Measurements from ENCODE around the gene SUCLG2. TPM values are rescaled to one million over a fixed set of nuclear protein-coding genes. Genes with fewer than 3 reads are reported as not detected.

SUCLG2 gene
- total RNA-seq, 1 experiment from 2014 or later = 38.5 TPM

DNA sequence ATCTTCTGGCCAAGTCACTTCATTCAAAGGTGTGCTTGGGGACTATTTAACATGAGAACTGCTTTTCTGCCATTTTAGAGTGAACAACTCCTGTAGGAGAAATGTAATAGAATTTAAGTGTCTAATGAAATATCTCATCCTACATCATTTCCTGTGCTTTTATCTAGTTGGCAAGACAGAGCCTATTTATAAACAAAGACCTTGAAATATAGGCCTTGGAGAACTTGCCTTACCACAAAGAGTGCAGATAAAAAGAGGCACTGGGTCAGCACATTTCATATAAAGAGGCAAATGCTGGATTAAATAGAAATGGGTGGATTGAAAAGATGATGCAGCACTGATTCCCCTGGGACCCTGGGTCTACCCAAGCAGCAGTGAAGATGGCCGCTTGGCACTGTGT, 278.0 kb downstream of the SUCLG2 start:
- no peak for DNase-seq
- no CpG with 5 or more reads among the region's 1 CpG for WGBS (ENCODE audit: extremely low coverage, insufficient read length, low lambda C conversion rate)
- no peak overlapping the region for H3K14ac ChIP-seq (ENCODE audit: insufficient read depth, low read length)
- H3T11ph ChIP-seq (ENCODE audit: low read length) = no peak overlapping the region
- H4K20me1 ChIP-seq (ENCODE audit: control insufficient read depth, insufficient read depth, insufficient read length) = no peaks in the 10 kb centered on the region
- no peaks in the 10 kb centered on the region for H3K27me3 ChIP-seq (ENCODE audit: insufficient read depth, low read length)
- H3K9ac ChIP-seq (ENCODE audit: extremely low read depth, insufficient read length, low read length) = no peak overlapping the region
- H3K79me2 ChIP-seq (ENCODE audit: insufficient read depth, low read length) = no peaks in the 10 kb centered on the region
- no peaks in the 10 kb centered on the region for H3K23me2 ChIP-seq (ENCODE audit: insufficient read length, low read depth, low read length, poor library complexity, severe bottlenecking)
- no peak overlapping the region for H3K18ac ChIP-seq (ENCODE audit: insufficient read length, low read depth, low read length)
- H3K4me1 ChIP-seq (ENCODE audit: insufficient read depth, low read length) = no peaks in the 10 kb centered on the region
- H3K4ac ChIP-seq (ENCODE audit: low read depth, low read length) = no peak overlapping the region
- H2AFZ ChIP-seq (ENCODE audit: low read length) = no peak overlapping the region
- no peak overlapping the region for H4K91ac ChIP-seq (ENCODE audit: insufficient read length, low read depth, low read length)
- no peak overlapping the region for H3K27ac ChIP-seq (ENCODE audit: insufficient read length, low read depth, low read length)
- no peaks in the 10 kb centered on the region for H3K9me3 ChIP-seq (ENCODE audit: control insufficient read depth, low read depth, low read length)
- H3K36me3 Mint-ChIP-seq (ENCODE audit: insufficient read depth in 1 of 3, low read depth in 3 of 3) = peaks cover 2 to 6% (median 2%) of the 10 kb centered on the region in 3 experiments; a peak in 3 of 7 replicates
- no peak overlapping the region for H2BK20ac ChIP-seq (ENCODE audit: low read depth, low read length, poor library complexity, severe bottlenecking)
- no peaks in the 10 kb centered on the region for H3K27me3 Mint-ChIP-seq (ENCODE audit: low read depth)
- H3K9me3 Mint-ChIP-seq = no peaks in the 10 kb centered on the region
- H2BK12ac ChIP-seq (ENCODE audit: insufficient read length, low read depth, low read length) = no peak overlapping the region
- no peak overlapping the region for H3K4me3 Mint-ChIP-seq
- H3K56ac ChIP-seq (ENCODE audit: insufficient read length, low read depth, low read length) = no peak overlapping the region
- H3K27ac Mint-ChIP-seq = no peak overlapping the region
- H4K8ac ChIP-seq (replicated peaks; ENCODE audit: insufficient read length, low read depth, low read length) = no peak overlapping the region
- no peak overlapping the region for H3K23ac ChIP-seq (ENCODE audit: insufficient read length, low read depth, low read length)
- no peak overlapping the region for H4K5ac ChIP-seq (ENCODE audit: insufficient read length, low read depth, low read length)
- H2BK15ac ChIP-seq (ENCODE audit: low read depth, low read length) = no peak overlapping the region
- H3K4me2 ChIP-seq (ENCODE audit: insufficient read depth, insufficient read length, low read length) = no peak overlapping the region
- H2BK120ac ChIP-seq (ENCODE audit: low read depth, low read length, poor library complexity, severe bottlenecking) = no peak overlapping the region
- H2BK5ac ChIP-seq (ENCODE audit: insufficient read length, low read length) = no peak overlapping the region
- no peak overlapping the region for H2AK5ac ChIP-seq (ENCODE audit: insufficient read length, low read length)
- H3K79me1 ChIP-seq (ENCODE audit: insufficient read depth, low read depth, low read length, poor library complexity, severe bottlenecking) = no peaks in the 10 kb centered on the region
- TF ChIP-seq, protein P1, sequence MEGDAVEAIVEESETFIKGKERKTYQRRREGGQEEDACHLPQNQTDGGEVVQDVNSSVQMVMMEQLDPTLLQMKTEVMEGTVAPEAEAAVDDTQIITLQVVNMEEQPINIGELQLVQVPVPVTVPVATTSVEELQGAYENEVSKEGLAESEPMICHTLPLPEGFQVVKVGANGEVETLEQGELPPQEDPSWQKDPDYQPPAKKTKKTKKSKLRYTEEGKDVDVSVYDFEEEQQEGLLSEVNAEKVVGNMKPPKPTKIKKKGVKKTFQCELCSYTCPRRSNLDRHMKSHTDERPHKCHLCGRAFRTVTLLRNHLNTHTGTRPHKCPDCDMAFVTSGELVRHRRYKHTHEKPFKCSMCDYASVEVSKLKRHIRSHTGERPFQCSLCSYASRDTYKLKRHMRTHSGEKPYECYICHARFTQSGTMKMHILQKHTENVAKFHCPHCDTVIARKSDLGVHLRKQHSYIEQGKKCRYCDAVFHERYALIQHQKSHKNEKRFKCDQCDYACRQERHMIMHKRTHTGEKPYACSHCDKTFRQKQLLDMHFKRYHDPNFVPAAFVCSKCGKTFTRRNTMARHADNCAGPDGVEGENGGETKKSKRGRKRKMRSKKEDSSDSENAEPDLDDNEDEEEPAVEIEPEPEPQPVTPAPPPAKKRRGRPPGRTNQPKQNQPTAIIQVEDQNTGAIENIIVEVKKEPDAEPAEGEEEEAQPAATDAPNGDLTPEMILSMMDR (conservative IDR thresholded peaks at IDR 0.05) = no peak
- H3K4me1 Mint-ChIP-seq = no peaks in the 10 kb centered on the region

Data from H9 (cell line).